Memory B cell (primary cell): ENCODE measurements around the gene TCF7.
A peak's percentile ranks its signal among the peaks of the same experiment; 100 is the strongest.

Experiments
- ATAC-seq: fragments of 150-1000 bp; cut with Tn5 transposase; 2 replicates; pipeline ENCODE4 v1.10.0; 2021; ENCODE audit warnings: low read depth, mild to moderate bottlenecking, moderate library complexity
- DNase-seq, 2 donors: peaks; one replicate each; pipeline ENCODE4 v3.0.0; 2022; ENCODE audit warnings: low spot score in 2 of 2
- H3K27ac Mint-ChIP-seq: one replicate; pipeline ENCODE4 v1.8.0; 2022; ENCODE audit warnings: mild to moderate bottlenecking, moderate library complexity, mixed read lengths
- H3K27me3 Mint-ChIP-seq: one replicate; pipeline ENCODE4 v1.8.0; 2022; ENCODE audit warnings: mixed read lengths
- H3K36me3 Mint-ChIP-seq: one replicate; pipeline ENCODE4 v1.8.0; 2022; ENCODE audit warnings: mild to moderate bottlenecking, mixed read lengths
- H3K4me1 Mint-ChIP-seq: one replicate; pipeline ENCODE4 v1.8.0; 2022; ENCODE audit warnings: mixed read lengths
- H3K4me3 Mint-ChIP-seq: one replicate; pipeline ENCODE4 v1.8.0; 2022; ENCODE audit warnings: mild to moderate bottlenecking, moderate library complexity, mixed read lengths
- H3K9me3 Mint-ChIP-seq: one replicate; pipeline ENCODE4 v1.8.0; 2022; ENCODE audit warnings: mixed read lengths

Gene TCF7

GRCh38 chr5:134113902-134114875, at the start of gene TCF7:
TCF7 (plus strand) TSS chr5:134114681; CDS start chr5:134114907, 226 bp downstream.
- H3K36me3 Mint-ChIP-seq: peaks cover 2% of the 10 kb centered on the region
- no peaks in the 10 kb centered on the region for H3K27me3 Mint-ChIP-seq
- peak; percentile 58 to 71 for DNase-seq
- no peaks in the 10 kb centered on the region for H3K9me3 Mint-ChIP-seq
- H3K4me1 Mint-ChIP-seq: peaks cover 17% of the 10 kb centered on the region
- peak within 1 kb of the TSS; percentile 88 for H3K27ac Mint-ChIP-seq
- peak within 1 kb of the TSS; percentile 92 for H3K4me3 Mint-ChIP-seq
- ATAC-seq: peak; percentile 84

GRCh38 chr5:134069553-134069952, 44.9 kb upstream of the TCF7 start:
- no peak for ATAC-seq
- Mint-ChIP-seq H3K4me1 (peaks cover 7% of the 10 kb centered on the region), H3K36me3 (no peaks in the 10 kb centered on the region), H3K4me3 (no peak overlapping the region), H3K27me3 (peaks cover 12% of the 10 kb centered on the region), H3K27ac (no peak overlapping the region), H3K9me3 (no peaks in the 10 kb centered on the region)
- DNase-seq: no peak

- H3K4me1 Mint-ChIP-seq: peaks cover 12% of the 10 kb centered on the region
- H3K4me3 Mint-ChIP-seq: peak overlapping the region; percentile 83
- no peaks in the 10 kb centered on the region for H3K36me3 Mint-ChIP-seq
- no peaks in the 10 kb centered on the region for H3K9me3 Mint-ChIP-seq
- peaks cover 12% of the 10 kb centered on the region for H3K27me3 Mint-ChIP-seq
- peak overlapping the region; percentile 46 for H3K27ac Mint-ChIP-seq
- ATAC-seq (peak; percentile 63), DNase-seq (peak in 1 of 2 donors; percentile 18)
Observed at GRCh38 chr5:134070725-134071613, 43.5 kb upstream of the TCF7 start.

- ATAC-seq (no peak), DNase-seq (no peak)
- H3K4me1 Mint-ChIP-seq: peaks cover 12% of the 10 kb centered on the region
- no peaks in the 10 kb centered on the region for H3K36me3 Mint-ChIP-seq
- peaks cover 12% of the 10 kb centered on the region for H3K27me3 Mint-ChIP-seq
- peak overlapping the region; percentile 46 for H3K27ac Mint-ChIP-seq
- peak overlapping the region; percentile 83 for H3K4me3 Mint-ChIP-seq
- H3K9me3 Mint-ChIP-seq: no peaks in the 10 kb centered on the region
Observed at GRCh38 chr5:134071614-134072207, 42.8 kb upstream of the TCF7 start.

- H3K4me3 Mint-ChIP-seq: no peak overlapping the region
Observed at GRCh38 chr5:134072471-134073210, 41.8 kb upstream of the TCF7 start.

GRCh38 chr5:134073404-134073803, 41.1 kb upstream of the TCF7 start:
- H3K36me3 Mint-ChIP-seq: no peaks in the 10 kb centered on the region
- no peaks in the 10 kb centered on the region for H3K9me3 Mint-ChIP-seq
- H3K27ac Mint-ChIP-seq: no peak overlapping the region
- H3K4me3 Mint-ChIP-seq: no peak overlapping the region
- H3K4me1 Mint-ChIP-seq: peaks cover 12% of the 10 kb centered on the region
- ATAC-seq (no peak), DNase-seq (no peak)
- H3K27me3 Mint-ChIP-seq: peaks cover 12% of the 10 kb centered on the region

More at GRCh38 chr5:134072471-134073210, 41.8 kb upstream of the TCF7 start:
- DNase-seq (no peak), ATAC-seq (no peak)
- no peak overlapping the region for H3K27ac Mint-ChIP-seq
- no peaks in the 10 kb centered on the region for H3K36me3 Mint-ChIP-seq
- H3K27me3 Mint-ChIP-seq: peaks cover 12% of the 10 kb centered on the region
- H3K4me1 Mint-ChIP-seq: peaks cover 12% of the 10 kb centered on the region
- H3K9me3 Mint-ChIP-seq: no peaks in the 10 kb centered on the region

- Mint-ChIP-seq H3K9me3 (no peaks in the 10 kb centered on the region), H3K4me1 (peaks cover 12% of the 10 kb centered on the region), H3K4me3 (no peak overlapping the region), H3K27me3 (peaks cover 8% of the 10 kb centered on the region), H3K36me3 (no peaks in the 10 kb centered on the region), H3K27ac (no peak overlapping the region)
- DNase-seq: no peak
- no peak for ATAC-seq
Observed at GRCh38 chr5:134075102-134075501, 39.4 kb upstream of the TCF7 start.

GRCh38 chr5:134077926-134078580, 36.4 kb upstream of the TCF7 start:
- ATAC-seq: no peak
- no peaks in the 10 kb centered on the region for H3K9me3 Mint-ChIP-seq
- no peaks in the 10 kb centered on the region for H3K36me3 Mint-ChIP-seq
- no peak for DNase-seq
- no peak overlapping the region for H3K4me3 Mint-ChIP-seq
- no peak overlapping the region for H3K27ac Mint-ChIP-seq
- peaks cover 2% of the 10 kb centered on the region for H3K27me3 Mint-ChIP-seq
- H3K4me1 Mint-ChIP-seq: peaks cover 7% of the 10 kb centered on the region

GRCh38 chr5:134079748-134080581, 34.5 kb upstream of the TCF7 start:
- Mint-ChIP-seq H3K4me3 (no peak overlapping the region), H3K36me3 (no peaks in the 10 kb centered on the region), H3K27me3 (peaks cover 3% of the 10 kb centered on the region), H3K4me1 (peaks cover 4% of the 10 kb centered on the region), H3K27ac (no peak overlapping the region), H3K9me3 (no peaks in the 10 kb centered on the region)
- ATAC-seq: no peak
- DNase-seq: no peak

GRCh38 chr5:134082264-134082992, 32.1 kb upstream of the TCF7 start:
- ATAC-seq (peak; percentile 17), DNase-seq (no peak)
- Mint-ChIP-seq H3K27me3 (peaks cover 3% of the 10 kb centered on the region), H3K36me3 (no peaks in the 10 kb centered on the region), H3K9me3 (no peaks in the 10 kb centered on the region), H3K27ac (no peak overlapping the region), H3K4me3 (no peak overlapping the region), H3K4me1 (no peaks in the 10 kb centered on the region)

GRCh38 chr5:134083517-134083916, 31.0 kb upstream of the TCF7 start:
- ATAC-seq: no peak
- no peak overlapping the region for H3K27ac Mint-ChIP-seq
- DNase-seq: no peak

More at GRCh38 chr5:134083517-134083916, 31.0 kb upstream of the TCF7 start:
- H3K4me3 Mint-ChIP-seq: no peak overlapping the region
- H3K36me3 Mint-ChIP-seq: no peaks in the 10 kb centered on the region
- peaks cover 3% of the 10 kb centered on the region for H3K27me3 Mint-ChIP-seq
- no peaks in the 10 kb centered on the region for H3K4me1 Mint-ChIP-seq
- no peaks in the 10 kb centered on the region for H3K9me3 Mint-ChIP-seq
